HG03460 (cell line): Measurements from ENCODE around the gene CLDN17.

Experiments used
- ATAC-seq: cut with Tn5 transposase; IDR thresholded peaks from one replicate; pipeline ENCODE4 v1.9.1; 2021; ENCODE audit not compliant: unreplicated experiment

The CLDN17 gene, protein sequence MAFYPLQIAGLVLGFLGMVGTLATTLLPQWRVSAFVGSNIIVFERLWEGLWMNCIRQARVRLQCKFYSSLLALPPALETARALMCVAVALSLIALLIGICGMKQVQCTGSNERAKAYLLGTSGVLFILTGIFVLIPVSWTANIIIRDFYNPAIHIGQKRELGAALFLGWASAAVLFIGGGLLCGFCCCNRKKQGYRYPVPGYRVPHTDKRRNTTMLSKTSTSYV

DNA sequence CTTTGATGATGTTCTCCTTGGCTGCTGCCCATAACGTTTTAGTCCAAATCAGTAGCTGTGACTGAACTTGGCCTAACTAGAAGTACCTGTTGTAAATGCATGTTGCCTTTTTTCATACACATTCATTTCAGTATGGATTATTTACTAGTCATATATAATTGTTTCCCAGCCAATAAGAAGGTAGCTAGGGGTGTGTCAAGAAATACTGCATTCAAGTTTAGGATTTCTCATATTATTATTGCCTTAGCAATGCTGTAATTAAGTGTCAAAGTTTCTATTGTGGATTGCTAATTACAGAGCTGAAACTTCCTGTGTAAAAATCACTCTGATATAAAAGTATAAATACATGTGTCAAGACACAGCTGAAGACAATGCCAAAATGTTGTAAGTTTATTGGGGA, at the start of gene CLDN17:
CLDN17 (minus strand) TSS at position 101 of the 400 bp plus-strand sequence. CDS start 188 bp downstream, outside the sequence.
- no peak for ATAC-seq

DNA sequence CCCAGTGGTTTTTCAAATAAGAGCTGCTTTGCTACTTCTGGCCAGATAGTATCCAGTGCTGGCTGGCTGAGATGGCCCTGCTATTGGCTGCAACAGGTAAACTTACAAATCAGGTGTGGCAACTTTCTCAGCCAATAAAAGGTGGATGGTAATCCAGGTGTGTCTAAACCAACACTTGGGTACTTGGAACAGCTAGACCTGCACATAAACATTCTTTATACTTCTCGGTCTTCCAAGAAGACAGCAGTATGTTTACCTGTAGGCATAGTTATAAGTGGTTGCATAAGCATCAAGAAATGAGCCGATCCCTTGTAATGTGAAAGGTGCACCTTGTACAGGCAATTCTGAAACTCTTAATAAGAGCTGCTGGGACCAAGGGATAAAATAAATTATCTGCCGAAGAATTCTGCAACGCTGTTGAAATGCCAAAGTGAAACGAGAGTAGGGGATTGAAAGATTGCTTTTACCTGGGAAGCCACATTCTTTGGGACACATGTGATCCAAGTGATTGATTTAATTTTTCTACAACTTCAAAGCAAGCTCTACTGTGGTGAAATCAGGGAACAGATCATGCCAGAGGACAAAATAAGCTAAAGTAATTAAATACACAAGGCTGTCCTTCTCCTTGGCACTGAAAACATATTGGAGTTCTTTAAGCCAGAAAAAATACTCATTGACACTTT, 49.6 kb upstream of the CLDN17 start, which contains the start of gene CLDN8:
CLDN8 (minus strand) TSS at position 57 of the 683 bp plus-strand sequence. CDS start 172 bp downstream, outside the sequence.
- no peak for ATAC-seq

DNA sequence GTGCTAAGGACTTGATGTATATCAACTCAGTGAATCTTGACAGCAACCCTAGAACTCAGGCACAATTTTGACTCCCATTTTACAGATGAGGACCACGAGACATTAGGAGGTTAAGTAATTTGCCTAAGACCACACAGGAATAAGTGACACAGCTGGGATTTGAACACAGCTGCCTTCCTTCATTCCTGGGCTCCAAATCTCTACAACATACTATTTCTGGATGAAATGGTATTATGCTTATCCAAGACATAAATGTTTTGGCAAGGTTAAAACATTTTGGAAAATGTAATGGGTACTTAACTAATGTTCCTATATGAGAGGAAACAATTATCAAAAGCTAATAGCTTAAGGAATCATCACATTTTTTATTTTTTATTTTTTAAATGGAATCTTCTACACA, 44.5 kb upstream of the CLDN17 start:
- no peak for ATAC-seq

DNA sequence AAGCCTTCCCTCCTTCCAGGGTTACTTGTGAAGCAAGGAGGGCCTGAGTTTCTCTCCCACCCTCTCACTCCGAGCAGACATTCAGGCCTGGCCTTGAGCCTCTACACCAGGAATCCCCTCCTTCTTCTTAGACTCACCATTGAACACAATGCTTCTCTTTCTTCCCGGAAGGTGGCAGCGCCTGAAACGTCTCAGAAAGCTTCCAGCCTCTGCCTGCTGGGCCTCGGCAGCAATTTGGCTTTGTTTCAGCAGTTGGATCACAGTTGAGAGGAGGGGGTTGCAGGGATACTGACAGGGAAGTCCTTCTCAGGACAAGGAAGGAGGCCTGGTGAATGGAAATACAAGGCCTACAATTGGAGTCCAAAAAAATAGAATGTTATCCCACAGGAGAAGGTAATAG, 43.0 kb upstream of the CLDN17 start:
- ATAC-seq: no peak

DNA sequence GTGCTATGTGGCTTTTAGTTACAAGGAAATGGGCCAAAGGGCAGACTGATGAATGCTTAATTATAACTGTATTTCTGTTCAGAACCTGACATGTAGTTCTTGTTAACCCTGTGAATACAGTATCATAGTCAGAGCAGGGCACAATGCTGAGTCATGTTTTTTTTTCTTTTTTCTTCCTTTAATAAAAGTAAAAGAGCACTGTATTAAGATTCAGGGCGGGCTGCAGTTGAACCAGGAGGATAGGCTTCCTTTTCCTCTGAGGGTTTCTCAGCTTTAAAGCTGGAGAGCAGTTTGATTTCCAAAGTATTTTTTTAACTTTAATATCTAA, 40.6 kb upstream of the CLDN17 start:
- no peak for ATAC-seq

DNA sequence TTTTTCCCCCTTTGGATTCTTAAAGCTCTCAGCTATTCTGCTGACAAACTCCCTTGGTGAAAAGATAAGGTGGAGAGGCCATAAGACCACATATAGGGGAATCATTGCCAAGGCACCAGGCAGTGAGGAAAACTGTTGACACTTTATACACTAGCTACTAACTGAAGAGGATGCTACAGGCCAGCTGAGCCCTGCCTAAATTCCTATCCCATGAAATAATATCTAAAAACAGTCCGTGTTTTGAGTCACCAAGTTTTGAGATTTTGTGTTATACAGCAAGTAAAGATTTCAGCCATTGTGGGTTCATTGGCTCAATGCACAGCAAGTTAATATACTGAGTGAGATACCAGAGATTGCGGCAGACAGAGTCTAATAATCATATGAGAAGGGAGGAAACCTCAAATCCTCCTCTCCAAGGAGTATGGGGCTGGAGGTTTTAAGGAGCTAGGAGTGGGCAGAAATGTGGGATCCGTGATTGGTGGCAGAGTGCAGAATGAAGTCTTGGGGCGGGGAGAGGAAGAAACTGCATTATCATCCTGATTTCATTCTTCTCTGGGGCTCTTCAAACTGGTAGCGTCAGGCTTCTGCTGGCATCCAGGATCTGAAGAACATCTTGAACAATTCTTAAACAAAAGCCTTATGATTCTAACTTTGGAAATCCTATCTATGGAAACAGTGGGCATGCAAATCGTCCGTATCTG, 40.1 kb upstream of the CLDN17 start:
- ATAC-seq: no peak

DNA sequence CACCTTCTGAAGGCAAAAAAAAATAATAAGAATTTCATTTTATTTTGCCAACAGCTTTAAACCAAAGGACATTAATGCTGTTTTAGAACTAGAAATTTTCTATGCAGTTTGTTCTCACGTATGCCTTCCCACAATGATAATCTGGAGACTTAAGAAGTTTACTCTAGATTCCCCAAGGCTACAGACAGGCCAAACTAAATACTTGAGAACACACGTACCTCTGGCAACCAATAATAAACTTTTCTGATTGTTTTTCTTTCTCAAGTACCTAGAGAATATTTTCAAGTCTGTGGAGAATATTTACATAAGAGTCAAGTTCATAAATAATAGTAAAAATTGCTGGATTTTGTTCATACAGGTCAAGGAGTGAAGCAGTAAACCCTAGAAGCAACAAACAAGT, 33.4 kb upstream of the CLDN17 start:
- no peak for ATAC-seq

DNA sequence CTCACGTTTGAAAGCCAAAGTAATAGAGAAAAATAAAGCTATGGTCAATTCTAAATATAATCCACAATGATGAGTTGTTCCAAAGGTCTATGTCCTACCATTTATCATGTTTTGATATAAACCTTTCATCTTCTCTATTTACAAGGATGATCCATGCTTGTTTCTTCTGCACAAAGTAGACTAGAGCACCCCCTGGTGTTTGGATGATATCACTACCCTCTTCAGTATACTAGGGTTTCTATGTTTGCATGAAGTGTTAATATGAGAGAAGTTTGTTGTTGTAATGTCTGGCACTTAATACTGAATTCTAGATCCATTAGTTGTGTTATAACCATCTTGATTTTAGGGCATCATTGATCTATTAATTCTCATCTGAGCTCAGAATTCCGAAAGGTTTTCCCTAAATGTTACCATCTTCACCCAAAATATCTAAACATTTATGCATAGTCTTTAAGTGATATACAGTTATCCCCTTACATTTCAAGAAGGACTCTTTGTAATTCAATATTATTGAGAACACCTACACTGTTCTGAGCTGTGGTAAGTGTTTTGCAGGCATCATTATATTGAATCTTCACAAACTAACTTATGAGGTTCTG, 28.2 kb upstream of the CLDN17 start:
- no peak for ATAC-seq

DNA sequence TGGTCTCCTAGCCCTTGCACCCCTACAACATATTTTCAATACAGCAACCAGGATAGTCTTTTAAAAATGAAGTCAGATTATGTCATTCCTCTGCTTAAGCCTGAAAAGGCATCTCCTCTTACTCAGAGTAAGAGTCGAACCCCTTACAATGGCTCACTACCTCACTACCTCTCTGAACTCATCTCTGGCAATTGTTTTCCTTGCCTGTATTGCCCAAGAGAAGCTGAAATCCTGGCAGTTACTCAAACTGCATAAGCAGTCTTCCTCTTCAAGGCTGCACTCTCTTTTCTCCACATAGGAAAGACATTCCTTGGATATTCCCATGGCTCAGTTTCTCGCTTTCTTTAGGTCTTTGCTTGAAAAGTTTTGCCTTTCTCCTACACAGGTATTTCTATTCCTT, 26.6 kb upstream of the CLDN17 start:
- no peak for ATAC-seq

DNA sequence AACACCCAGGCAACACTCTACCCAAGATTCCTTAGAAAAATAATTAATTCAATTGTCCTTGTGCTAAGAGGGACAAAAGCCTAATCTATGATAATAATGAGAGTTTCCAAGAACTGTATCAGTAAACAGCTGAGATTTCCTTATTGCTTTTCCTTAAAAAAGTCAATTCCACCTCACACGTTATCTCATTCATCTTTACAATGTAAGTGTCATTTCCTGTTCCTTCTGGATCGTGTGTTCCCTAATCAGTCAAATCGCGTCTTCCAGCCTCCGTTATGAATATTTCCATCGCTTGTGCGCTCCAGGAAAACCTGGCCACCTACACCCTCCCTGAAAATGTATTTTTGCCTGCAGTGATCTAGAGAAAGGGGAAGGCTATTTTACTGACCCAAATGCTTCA, 23.9 kb upstream of the CLDN17 start:
- ATAC-seq: no peak

DNA sequence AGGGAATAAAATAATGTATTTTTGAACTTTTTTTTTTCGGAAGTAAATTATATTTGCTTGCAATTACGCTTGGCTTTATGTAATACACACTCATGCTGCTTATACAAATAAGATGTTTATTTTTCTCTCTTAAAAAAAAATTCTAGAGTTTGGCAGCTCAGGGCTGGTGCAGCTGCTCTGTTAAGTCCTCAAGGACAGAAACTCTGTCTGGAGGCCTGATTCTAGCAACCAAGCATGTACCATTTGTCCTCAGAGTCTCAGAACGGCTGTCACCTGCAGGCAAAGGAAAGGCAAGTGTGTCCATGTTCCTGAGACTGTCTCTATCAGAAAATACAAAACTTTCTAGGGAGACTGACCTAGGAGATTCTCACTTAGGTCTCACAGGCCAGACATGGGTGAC, 23.2 kb upstream of the CLDN17 start:
- ATAC-seq: no peak

DNA sequence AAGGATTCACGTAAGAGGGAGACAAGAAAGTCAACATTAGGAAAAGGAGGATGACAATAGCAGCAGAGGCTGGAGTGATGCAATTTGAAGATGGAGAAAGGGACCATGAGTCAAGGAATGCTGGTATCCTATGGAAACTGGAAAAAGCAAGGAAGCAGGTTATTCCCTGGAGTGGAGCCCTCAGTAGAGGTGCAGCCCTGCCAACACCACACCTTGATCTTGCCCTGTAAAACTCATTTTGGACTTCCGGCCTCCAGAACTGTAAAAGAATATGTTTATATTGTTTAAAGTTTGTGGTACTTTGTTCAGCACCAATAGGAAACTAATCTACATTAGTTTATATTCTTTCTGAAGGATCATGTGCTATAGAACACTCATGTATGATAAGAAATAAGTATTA, 19.6 kb upstream of the CLDN17 start:
- no peak for ATAC-seq

DNA sequence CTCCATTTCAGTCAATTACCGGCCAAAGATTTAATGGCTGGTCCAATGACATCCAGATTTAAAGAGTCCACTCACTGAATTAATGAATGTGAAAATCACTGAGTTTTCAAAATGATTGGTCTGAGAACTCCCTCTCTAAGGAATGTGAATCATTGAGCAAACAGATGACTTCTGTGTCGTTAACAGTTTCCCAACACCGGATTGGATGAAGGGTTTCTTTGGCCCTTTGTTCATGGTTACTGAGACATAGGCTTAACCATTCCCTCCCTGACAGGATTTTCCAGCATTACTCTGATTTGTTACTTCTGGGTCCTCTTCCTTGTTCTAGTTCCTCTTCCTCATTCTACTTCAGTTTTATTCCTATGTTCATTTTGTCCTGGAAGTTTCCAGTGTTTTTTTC, 1.5 kb upstream of the CLDN17 start:
- no peak for ATAC-seq

DNA sequence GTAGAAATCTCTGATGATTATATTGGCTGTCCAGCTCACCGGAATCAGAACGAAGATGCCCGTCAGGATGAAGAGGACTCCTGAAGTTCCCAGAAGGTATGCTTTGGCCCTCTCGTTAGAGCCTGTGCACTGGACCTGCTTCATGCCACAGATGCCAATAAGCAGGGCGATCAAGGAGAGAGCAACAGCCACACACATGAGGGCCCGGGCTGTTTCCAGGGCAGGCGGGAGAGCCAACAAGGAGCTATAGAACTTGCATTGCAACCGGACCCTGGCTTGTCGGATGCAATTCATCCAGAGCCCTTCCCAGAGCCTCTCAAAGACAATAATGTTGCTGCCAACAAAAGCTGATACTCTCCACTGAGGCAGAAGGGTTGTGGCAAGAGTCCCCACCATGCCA, 434 bp downstream of the CLDN17 start:
- no peak for ATAC-seq

DNA sequence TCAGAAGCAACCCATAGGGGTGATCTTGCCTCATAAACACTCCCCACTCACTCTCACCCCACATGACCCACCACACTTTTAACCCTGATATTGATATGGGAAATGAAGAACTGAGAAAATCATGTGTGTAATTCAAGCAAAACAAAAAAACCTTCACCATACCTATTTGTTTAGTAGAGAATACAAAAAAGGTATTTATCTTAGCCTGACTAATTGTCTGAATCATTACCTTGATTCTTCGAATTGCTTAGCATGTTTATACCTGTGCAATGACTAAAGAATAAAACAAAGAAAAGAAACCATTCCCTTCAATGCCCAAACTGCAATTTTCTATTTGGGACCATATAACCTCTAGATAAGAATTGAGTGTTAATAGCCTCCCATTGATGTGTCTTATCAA, 1.8 kb downstream of the CLDN17 start:
- no peak for ATAC-seq

DNA sequence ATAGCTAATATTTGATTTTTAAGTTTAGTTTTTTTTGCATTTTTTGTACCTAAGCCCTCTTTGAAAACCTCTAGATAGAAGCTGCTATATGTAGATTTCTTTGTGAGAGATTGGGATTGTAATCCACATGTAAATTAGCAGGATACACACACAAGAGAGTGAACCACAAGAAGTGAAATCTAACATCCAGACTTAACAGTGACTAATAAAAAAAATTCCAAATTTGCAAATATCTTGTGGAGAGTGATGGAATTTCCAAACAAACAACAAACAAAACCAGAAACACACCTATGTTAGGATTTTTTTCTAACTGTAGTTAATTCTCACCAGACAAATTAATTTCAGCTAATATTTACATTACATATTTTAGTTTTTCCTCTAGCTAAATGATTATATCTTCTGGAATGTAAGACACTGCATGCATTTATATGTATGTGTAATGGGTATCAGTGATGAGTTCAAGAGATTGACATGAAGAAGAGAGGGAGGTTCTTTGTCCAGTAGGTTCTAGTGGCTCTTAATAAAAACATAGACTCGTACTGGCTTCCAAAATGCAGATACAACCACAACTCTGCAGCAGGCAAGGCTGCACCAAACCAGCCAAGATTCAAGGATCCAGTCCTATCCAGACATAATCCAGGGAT, 12.8 kb downstream of the CLDN17 start:
- ATAC-seq: no peak

DNA sequence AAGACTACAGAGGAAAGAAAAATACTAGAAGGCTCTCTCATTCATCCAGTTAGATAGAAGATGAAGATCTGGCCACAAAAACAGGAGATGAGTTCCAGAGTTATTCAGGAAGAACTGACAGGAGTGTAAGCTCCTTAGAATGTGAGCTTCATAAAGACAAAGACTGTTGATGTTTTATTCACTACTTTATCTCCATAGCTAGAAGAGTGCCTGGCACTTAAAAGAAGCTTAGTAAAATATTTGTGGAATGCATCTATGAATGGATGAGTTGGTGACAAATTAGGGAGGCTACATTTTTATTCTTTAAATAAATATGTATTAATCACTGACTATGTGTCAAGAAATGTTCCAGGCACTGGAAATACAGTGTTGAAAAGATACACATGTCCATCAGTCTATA, 13.8 kb downstream of the CLDN17 start:
- ATAC-seq: no peak

DNA sequence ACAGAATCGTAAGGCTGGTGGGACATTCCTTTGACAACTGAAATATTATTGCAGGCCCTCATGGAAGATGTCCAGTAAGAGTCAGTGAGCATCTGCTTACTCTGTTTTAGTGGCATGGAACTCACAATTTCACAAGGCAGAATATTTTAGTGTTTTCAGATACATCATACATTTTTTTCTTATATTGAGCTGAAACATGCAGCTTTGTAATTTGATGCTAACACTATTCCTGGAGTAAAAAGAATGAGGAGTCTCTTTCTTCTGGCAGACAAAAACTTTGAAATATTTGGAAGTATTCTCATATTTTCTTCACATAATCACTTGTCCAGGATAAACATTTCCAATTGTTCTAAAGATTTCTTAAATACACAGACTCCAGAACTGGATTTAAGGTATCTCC, 17.7 kb downstream of the CLDN17 start:
- no peak for ATAC-seq

DNA sequence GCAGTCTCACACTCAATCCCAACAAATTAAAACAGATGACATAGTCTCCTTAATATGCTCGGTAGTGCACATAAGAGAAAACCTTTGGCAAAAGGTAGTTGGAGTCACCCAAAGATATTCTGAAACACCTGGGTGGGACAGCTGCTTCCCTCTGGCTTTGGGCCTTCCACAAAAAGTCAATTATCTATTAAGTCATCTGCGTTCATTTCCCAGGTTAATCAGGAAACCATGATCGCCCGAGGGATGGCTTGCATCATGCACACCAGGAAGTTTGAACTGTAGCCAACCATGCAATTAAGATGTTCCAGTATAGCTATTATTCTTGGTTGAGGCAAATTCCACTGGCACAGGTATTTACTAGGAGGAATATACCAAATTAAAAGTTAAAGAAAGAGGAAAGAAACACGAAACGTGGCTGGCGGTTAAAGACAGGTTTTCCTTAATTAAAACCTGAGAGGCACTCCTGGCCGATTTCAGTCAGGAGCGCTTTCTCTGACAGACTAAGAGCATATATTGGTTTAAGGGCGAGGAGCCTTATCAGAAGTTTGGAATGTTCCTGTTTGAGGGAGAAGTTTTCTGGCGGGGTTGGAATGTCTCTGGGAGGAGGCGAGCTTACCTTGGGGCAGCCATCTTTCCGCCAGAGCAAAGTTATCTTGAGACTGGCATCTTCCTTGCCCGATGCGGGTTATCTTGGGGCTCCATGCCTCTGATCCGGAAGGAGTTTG, 19.9 kb downstream of the CLDN17 start:
- ATAC-seq: no peak

DNA sequence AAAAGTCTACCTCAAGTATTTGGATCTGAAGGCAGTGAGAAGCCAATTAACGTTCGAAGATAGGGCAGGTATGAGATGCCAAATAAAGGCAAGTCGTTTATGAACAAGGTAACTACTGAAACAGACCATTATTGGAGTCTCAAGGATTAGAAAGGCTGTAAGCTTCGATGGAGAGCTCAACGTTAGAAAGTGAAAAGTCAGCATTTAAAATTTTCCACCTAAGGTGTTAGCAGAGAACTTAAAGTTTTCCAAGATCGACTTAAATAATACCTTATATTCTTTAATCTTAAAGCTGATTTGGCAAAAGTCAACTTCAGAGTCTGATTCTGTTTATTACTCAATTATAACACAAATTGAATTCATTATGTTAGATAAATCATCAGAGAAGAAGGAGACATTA, 28.1 kb downstream of the CLDN17 start:
- ATAC-seq: no peak

DNA sequence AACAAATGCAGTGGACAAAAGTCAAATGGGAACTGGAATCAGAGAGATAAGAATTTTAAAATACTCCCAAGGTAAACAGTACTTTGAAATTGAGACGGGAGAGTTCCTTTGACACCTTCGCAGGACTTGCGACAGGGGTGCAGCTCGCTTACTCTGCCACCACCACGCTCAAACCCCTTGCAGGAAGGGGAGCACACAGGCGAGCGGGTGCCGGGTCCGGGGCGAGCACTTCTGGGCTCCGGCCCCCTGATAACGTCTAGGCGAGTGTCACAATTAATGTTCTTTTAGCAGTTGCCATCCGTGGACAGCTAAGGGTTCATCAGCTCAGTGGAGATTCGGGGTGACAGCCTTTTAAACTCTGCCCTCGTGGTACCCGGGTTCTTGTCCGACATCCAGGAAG, 37.4 kb downstream of the CLDN17 start:
- no peak for ATAC-seq
